DMS 273 treated with DMSO at 0.1 percent for 48 hours (cell line): ENCODE results near the gene SIPA1L3.

Experiments
- DNase-seq: peaks from one replicate; lab custom pipeline; 2025; lab: John Stamatoyannopoulos, UW

SIPA1L3 gene

GRCh38 chr19:37997911-37998344 lies 90.9 kb downstream of the SIPA1L3 start:
- DNase-seq: no peak

- DNase-seq: no peak
Observed at GRCh38 chr19:37998801-37999308, 91.8 kb downstream of the SIPA1L3 start.

GRCh38 chr19:37999309-38000213 lies 92.6 kb downstream of the SIPA1L3 start:
- no peak for DNase-seq

- no peak for DNase-seq
Observed at GRCh38 chr19:38001158-38001781, 94.3 kb downstream of the SIPA1L3 start.

- DNase-seq: peak; percentile 98
Observed at GRCh38 chr19:38003438-38004185, 96.6 kb downstream of the SIPA1L3 start.

GRCh38 chr19:38004186-38004520 lies 97.1 kb downstream of the SIPA1L3 start:
- no peak for DNase-seq

GRCh38 chr19:38004521-38005223 lies 97.7 kb downstream of the SIPA1L3 start:
- peak; percentile 92 for DNase-seq

GRCh38 chr19:38005224-38005614 lies 98.2 kb downstream of the SIPA1L3 start:
- no peak for DNase-seq

- no peak for DNase-seq
Observed at GRCh38 chr19:38006361-38007045, 99.5 kb downstream of the SIPA1L3 start.

- no peak for DNase-seq
Observed at GRCh38 chr19:38009650-38010242, 102.7 kb downstream of the SIPA1L3 start.

- DNase-seq: no peak
Observed at GRCh38 chr19:38011426-38011825, 104.4 kb downstream of the SIPA1L3 start.

- no peak for DNase-seq
Observed at GRCh38 chr19:38012290-38012689, 105.3 kb downstream of the SIPA1L3 start.

- no peak for DNase-seq
Observed at GRCh38 chr19:38012944-38013343, 105.9 kb downstream of the SIPA1L3 start.

- no peak for DNase-seq
Observed at GRCh38 chr19:38013913-38014580, 107.0 kb downstream of the SIPA1L3 start.

- DNase-seq: no peak
Observed at GRCh38 chr19:38015216-38015615, 108.2 kb downstream of the SIPA1L3 start.

GRCh38 chr19:38015761-38016160 lies 108.8 kb downstream of the SIPA1L3 start:
- DNase-seq: no peak

GRCh38 chr19:38017401-38018151 lies 110.6 kb downstream of the SIPA1L3 start:
- no peak for DNase-seq

- no peak for DNase-seq
Observed at GRCh38 chr19:38018694-38019395, 111.8 kb downstream of the SIPA1L3 start.

GRCh38 chr19:38019396-38019724 lies 112.4 kb downstream of the SIPA1L3 start:
- DNase-seq: no peak
